ENCODE results near the gene TDRD6. TPM values are rescaled to one million over a fixed set of nuclear protein-coding genes. Genes with fewer than 3 reads are reported as not detected.

The TDRD6 gene
- total RNA-seq, 2 donors from 2014 or later = 1.8 TPM

DNA sequence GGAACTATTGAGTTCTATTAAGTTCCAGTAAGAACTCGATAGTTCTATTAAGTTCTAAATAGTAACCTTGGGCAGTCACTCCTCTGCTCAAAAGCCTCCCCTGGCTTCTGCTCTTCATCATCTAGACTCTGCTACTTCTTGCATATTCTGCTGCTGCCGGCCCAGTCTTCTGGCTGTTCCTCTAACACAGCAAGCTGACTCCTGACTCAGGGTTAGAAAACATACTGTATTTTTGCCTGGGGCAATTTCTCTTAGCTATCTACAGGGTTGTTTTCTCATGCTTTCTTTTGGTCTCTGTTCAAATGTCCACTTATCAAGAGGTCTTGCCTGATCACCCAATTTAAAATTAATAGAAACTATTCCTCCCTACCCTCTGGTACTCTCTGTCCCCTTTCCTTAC, 20.3 kb upstream of the TDRD6 start:
- no peaks in the 10 kb centered on the region for H3K4me1 ChIP-seq (ENCODE audit: control insufficient read depth in 1 of 2, low read depth in 2 of 2)
- no peaks in the 10 kb centered on the region for H3K27me3 ChIP-seq (replicated peaks; ENCODE audit: insufficient read depth)
- no peak for DNase-seq (ENCODE audit: low spot score)
- H3K36me3 ChIP-seq = peaks cover 8% of the 10 kb centered on the region
- no peaks in the 10 kb centered on the region for H3K9me3 ChIP-seq
- no peak for TF ChIP-seq CTCF (IDR thresholded peaks at IDR 0.05)
- H3K27ac ChIP-seq = no peak overlapping the region
- no peak for ATAC-seq (ENCODE audit: insufficient number of reproducible peaks, low FRiP score, low read depth)
- no peak overlapping the region for H3K4me3 ChIP-seq

DNA sequence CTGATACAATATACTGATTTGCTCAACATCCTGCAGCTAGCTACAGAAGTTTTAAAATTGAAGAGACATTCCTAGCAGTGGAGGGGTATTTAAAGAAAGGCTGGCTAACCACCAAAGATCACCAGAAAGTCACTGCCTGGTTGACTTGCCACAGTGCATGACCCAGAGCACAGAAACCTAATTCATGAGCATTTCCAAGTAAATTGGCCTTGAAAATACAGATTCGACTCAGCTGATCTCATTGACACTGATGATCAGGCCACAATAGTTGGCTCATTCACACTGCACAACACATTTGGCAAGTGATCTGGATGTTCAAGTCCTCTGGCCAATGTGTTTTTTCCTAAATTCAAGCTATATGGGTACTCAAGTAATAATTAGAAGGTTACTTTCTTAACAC, 13.3 kb upstream of the TDRD6 start:
- H3K27me3 ChIP-seq (replicated peaks; ENCODE audit: insufficient read depth) = no peaks in the 10 kb centered on the region
- DNase-seq (ENCODE audit: low spot score) (no peak), ATAC-seq (ENCODE audit: insufficient number of reproducible peaks, low FRiP score, low read depth) (no peak)
- TF ChIP-seq CTCF (IDR thresholded peaks at IDR 0.05) = no peak
- no peak overlapping the region for H3K27ac ChIP-seq
- H3K4me1 ChIP-seq (ENCODE audit: control insufficient read depth in 1 of 2, low read depth in 2 of 2) = no peaks in the 10 kb centered on the region
- H3K36me3 ChIP-seq = peaks cover 7% of the 10 kb centered on the region
- H3K4me3 ChIP-seq = no peak overlapping the region
- H3K9me3 ChIP-seq = no peaks in the 10 kb centered on the region

DNA sequence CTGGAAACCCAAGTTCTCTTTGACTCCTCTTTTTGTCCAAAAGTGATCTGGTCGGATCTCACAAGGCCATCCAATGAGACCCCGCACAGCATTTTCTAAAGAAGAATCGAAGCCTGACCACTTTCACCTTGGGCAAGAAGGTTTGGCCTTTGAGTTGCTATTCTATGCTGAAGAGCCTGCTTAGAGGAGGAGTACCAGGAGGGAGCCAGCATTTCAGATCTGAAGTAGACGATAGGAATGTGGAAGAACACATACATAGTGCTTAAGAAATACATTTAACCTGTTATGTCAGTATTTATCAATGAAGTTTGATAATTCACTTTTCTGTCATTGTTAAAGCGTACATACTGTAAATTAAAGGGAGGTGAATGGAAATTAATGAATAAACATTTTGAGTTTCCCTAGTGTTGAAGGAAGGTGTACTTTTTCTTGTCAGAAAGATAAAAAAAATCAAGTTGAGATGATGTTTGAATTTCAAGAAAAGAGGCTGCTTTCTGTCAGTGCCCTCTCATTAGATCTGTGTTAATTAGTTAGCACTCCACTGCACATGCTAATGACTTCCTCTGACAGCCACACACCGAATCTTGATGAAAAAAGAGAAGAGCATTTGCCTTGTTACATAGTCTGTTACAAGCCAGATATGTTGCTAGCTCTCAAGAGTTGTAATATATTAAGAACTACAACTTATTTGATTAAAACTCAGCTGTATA, 10.9 kb upstream of the TDRD6 start:
- H3K4me1 ChIP-seq (ENCODE audit: control insufficient read depth in 1 of 2, low read depth in 2 of 2) = no peaks in the 10 kb centered on the region
- no peak overlapping the region for H3K27ac ChIP-seq
- no peak overlapping the region for H3K4me3 ChIP-seq
- TF ChIP-seq CTCF (IDR thresholded peaks at IDR 0.05) = no peak
- H3K9me3 ChIP-seq = no peaks in the 10 kb centered on the region
- ATAC-seq (ENCODE audit: insufficient number of reproducible peaks, low FRiP score, low read depth) = no peak
- no peaks in the 10 kb centered on the region for H3K27me3 ChIP-seq (replicated peaks; ENCODE audit: insufficient read depth)
- peaks cover 3% of the 10 kb centered on the region for H3K36me3 ChIP-seq
- no peak for DNase-seq (ENCODE audit: low spot score)

DNA sequence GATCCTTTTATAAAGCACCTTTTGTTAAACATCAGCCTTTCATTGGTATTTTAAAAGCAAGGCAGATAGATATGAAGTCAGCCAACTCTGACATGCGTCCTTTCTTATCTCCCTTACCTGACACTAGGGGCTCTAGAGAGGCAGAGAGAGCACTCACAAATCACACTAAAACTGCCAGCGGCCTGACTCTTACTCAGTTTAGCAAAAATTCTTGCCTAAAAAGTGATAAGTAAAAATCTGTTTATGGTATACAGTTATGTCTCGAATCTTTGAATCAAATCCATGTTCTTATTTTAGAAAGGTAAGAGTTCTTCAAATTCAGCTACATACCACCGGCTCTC, 10.4 kb upstream of the TDRD6 start:
- Histone ChIP-seq H3K27me3 (replicated peaks; ENCODE audit: insufficient read depth) (no peaks in the 10 kb centered on the region), H3K4me1 (ENCODE audit: control insufficient read depth in 1 of 2, low read depth in 2 of 2) (no peaks in the 10 kb centered on the region), H3K9me3 (no peaks in the 10 kb centered on the region), H3K36me3 (peaks cover 3% of the 10 kb centered on the region), H3K4me3 (no peak overlapping the region), H3K27ac (no peak overlapping the region)
- DNase-seq (ENCODE audit: low spot score) (no peak), ATAC-seq (ENCODE audit: insufficient number of reproducible peaks, low FRiP score, low read depth) (no peak)
- no peak for TF ChIP-seq CTCF (IDR thresholded peaks at IDR 0.05)

DNA sequence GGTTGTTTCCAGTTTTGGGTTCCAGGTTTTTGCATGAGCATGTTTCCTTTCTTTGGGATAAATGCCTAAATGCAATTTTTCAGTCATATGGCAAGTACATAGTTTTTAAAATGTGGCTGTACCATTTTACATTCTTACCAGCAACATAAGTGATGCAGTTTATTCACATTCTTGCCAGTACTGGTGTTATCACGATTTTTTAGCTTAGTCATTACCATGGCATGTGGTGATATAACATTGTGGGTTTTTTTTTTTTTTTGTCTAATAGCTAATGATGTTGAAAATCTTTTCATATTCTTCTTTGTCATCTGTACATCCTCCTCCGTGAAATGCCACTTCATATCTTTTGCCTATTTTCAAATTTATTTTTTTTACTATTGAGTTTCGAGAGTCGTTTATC, 2.9 kb upstream of the TDRD6 start:
- DNase-seq (ENCODE audit: low spot score) (no peak), ATAC-seq (ENCODE audit: insufficient number of reproducible peaks, low FRiP score, low read depth) (no peak)
- no peaks in the 10 kb centered on the region for H3K36me3 ChIP-seq
- no peak overlapping the region for H3K27ac ChIP-seq
- H3K4me1 ChIP-seq (ENCODE audit: control insufficient read depth in 1 of 2, low read depth in 2 of 2) = no peaks in the 10 kb centered on the region
- no peaks in the 10 kb centered on the region for H3K9me3 ChIP-seq
- TF ChIP-seq CTCF (IDR thresholded peaks at IDR 0.05) = no peak
- H3K27me3 ChIP-seq (replicated peaks; ENCODE audit: insufficient read depth) = no peaks in the 10 kb centered on the region
- H3K4me3 ChIP-seq = no peak overlapping the region
